Hepatocyte (in vitro differentiated cells): ENCODE results near the gene XPO6.

Experiments used
- CTCF ChIP-seq: fragments of 200-600 bp; sonication (generic); IDR thresholded peaks from 2 replicates; pipeline ENCODE4 v1.5.1; 2016; ENCODE audit warnings: antibody characterized with exemption, mild to moderate bottlenecking; ENCODE audit not compliant: poor library complexity
- EZH2 ChIP-seq: fragments of 200-600 bp; sonication (generic); IDR thresholded peaks from 2 replicates; pipeline ENCODE4 v1.6.1; 2016; ENCODE audit warnings: antibody characterized with exemption, mild to moderate bottlenecking, borderline replicate concordance
- EZH2phosphoT487 ChIP-seq: fragments of 200-600 bp; sonication (generic); IDR thresholded peaks from one replicate; pipeline ENCODE4 v1.6.1; 2018; ENCODE audit warnings: antibody characterized with exemption, mild to moderate bottlenecking, low read depth, moderate library complexity; ENCODE audit not compliant: unreplicated experiment, severe bottlenecking

GRCh38 chr16:28208824-28209223 lies 2.9 kb downstream of the XPO6 start:
- TF ChIP-seq CTCF, result no peak
- no peak for TF ChIP-seq EZH2
- TF ChIP-seq EZH2phosphoT487, result no peak
